Measurements from ENCODE around the gene PAX6.

Gene PAX6

DNA sequence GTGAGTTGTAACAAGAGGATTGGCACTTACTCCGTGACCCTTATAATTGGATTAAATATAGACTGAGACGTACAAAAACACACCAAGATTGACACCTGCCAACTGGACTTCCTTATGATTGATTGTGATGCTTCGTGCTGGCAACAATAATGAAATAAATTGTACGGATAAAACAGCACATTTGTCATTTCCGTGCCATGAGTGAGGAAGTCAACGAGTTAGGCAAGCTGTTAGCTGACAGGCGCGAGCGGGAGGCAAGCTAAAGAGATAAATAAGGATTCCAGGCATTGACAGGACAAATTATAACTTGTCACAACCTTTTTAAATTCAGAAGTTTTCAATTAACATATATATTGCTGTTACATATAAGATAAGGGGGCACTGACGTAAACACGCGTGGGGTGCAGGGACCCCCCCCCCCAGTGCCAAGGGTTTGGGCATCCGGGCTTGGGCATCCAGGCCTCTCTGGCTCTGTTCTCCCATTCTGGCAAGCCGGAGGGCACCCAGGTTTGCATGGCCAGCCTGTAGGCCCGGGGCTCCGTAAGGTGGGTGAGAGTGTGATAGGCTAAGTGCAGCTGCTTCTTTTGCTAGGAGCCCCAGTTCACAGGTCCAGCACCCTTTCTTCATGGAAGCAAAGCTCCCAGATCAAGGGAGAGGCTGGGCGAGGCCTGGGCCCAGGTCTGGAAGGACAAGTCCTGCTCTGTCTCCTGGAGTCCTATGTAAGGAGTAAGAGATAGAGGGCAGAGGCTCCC, 11.2 kb upstream of the PAX6 start:
- no peak for DNase-seq (ENCODE audit: low read depth)

DNA sequence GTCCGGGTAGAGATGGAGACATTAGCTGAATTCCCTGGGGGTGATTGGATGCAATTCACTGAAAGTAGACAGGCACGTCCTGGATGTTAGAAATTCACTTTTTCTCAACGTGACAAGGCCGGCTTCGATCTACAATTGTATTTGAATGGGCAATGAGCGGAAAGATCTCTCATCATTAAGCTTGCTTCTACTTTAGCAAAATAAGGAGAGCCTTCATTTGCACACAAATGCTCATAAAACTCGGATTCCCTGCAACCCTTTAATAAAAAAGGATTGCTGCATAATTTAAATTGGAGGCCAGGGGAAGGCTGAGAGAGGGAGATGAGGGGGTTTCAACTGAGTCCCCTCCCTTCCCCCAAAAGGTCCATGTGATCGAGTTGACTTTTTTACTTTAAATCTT, 10.6 kb upstream of the PAX6 start:
- DNase-seq (ENCODE audit: low read depth) = no peak

DNA sequence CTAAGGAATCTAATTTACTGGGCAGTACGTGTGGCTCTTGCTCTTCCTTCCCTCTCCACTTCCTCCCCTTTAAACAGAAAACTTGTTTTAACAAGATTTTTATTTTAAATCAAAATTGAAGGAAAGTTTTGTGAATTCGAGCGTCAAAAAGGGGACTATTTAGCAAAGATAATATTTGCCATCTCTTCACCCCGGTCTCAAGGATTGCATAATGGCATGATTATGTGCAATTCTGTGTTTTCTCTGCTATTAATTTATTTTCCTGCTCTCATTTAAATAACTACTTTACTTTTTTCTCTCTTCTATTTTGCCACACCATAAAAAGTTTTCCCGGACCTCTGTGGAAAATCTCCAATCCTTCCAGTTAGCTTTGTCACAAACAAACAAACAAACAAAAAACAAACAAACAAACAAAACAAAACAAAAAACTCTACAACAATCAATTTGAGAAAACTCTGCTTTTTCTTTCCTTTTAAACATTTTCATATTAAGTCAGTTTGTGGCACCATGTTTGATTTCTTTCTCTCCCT, 10.2 kb upstream of the PAX6 start:
- no peak for DNase-seq (ENCODE audit: low read depth)

DNA sequence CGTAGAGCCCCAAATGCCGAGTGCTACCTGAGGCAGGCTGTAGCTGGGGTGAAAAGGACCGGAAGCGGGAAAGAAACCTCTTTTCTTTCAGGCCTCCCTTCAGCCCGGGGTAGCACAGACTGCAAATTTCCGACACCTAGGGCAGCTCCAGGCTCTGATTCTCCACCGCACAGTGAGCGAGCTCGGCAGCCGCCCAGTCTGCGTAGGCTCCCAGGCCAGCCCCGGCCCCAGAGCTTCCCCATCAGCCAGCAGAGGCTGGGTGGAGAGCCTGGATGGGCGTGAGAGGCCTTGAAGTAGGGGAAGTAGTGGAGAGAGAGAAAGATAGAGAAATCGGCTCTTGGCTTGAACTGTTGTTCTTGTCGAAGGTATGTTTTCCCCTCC, 9.3 kb upstream of the PAX6 start:
- DNase-seq (ENCODE audit: low read depth) = no peak

DNA sequence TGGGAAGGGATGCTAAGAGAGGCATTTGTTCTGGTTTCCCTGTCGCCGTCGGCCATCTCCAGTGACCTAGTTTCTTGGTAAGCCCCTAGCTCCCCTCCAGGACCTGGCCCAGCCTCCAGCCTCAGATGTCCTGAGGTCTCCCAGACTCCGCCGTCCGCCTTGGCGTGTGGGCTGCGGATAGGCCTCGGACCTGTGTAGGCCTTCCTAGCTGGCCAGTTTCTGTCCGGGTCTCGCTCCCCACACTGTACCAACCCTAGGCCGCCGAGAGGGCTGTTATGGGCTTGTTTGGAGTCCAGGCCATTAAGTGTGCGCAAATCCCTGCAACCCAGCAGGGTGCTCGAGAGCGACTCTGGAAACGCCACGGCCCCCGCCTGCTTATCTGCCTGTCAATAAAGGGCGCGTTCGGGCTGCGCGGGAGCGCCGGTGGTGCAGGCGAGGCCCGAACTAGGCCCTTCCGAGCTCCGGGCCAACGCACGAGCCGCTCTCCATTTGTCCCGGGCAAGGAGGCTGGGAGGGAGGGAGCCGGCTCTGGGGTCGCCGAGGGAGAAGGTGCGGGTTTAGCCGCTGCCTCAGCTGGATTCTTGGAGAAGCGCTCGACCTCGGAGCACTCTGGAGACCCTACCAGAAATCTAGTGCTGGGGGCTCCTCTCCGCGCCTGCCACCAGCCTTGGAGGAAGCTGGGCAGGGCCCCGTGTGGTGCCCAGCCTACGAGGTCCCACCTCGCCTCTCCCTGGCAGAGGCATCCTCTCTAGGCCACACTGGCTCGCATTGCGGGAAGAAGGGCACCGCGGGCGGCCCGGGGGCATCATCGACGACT, 8.7 kb upstream of the PAX6 start:
- DNase-seq (ENCODE audit: low read depth) = no peak

DNA sequence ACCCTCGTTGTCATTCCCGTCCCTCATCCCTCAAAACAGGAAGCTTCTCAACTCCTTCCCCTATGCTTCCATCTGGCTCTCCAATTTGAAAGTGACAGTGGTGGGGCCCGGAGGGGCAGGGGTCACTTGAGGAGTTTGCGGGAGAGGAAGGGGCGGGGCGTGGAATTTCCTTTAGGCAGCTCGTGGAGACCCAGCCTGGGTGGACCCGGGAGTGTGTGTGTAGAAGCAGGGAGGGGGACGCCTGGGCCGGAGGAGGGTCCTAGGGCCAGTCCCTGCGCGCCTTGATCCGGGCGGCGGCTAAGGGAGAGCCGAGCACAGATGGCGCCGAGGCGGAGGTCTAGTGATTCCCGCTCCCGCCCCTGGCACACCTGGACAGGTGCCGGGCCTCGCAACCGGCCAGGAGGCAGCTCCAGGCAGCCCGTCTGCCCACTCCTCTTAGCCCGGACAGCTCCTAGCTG, 7.8 kb upstream of the PAX6 start:
- DNase-seq (ENCODE audit: low read depth) = no peak

DNA sequence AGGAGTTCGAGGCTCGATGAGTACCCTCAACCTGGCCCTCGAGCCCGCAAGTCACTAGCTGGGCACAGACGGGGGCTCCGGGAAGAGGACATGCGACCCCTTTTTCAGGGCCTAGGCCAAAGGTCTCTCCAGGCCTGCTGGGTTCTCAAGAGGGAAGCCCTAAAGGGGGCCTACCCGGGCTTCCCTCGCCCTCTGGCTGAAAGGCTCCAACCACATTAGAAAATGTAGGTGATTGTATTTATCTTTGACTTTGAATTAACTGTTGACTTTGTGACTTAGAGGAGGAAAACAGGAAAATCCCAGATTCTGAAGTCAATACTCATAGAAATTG, 7.3 kb upstream of the PAX6 start:
- DNase-seq (ENCODE audit: low read depth) = no peak

DNA sequence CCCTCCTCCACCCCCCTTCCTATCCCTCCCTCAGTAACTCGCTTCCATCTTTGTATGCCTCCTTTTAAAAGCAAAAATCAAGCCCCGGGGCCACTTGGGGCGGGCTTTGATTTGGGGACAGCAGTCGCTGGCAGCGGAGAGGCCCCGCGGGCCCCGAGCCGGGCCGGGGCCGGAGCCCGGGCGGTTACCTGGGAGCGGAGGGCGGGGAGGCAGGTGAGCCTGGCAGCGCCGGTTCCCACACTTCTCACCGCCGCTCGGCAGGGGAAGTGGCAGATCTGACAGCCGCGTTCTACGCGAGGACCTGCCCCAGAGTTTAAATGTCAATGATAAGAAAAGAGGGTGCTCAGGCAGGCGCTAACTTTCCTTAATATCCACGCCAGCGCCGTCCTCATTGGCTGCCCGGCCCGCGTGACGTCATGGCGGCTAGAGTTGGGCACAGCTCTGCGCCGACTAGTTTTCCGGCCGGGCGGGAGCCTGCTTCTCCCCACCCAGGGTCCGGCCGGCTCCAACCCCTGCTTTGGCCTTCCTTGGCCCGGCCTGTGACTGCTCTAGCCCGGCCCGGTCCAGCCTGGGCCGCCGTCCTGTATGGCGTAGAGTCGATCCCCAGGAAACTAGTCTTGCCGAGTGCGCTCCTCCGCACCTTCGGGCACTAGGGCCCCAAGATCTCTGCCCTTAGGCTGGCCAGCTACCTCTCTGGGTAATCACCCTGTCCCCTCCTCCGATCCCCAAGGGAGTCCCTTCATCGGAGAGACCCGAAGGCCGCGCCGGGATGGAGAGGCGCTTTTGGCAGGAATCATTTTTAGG, 6.7 kb upstream of the PAX6 start:
- DNase-seq (ENCODE audit: low read depth) = no peak

DNA sequence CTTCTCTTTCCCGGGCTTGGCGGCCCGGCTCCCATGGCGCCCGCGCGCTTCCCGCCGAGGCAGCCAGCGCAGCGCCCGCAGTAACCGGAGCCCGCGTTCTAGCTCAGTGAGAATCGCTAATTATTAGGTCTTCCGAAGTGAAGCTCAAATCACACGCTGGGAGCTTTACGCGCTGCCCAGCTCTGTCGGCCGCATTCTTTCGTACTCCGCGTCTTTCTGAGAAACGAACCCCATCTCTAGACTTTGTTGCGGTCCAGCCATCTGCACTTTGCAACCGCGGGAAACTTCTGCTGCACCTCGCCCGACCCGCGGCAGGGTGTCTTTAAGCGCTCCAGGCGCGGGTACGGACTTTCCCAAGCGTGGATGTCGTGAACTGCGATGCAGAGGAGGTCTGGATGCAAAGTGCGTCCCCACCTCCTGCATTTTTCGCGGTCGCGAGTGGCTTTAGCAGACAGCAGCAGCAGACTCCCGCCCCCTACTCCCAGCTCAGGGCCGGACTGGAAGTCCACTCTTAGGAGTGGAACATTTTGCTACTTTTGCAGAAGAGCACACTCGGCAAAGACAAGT, 6.0 kb upstream of the PAX6 start:
- no peak for DNase-seq (ENCODE audit: low read depth)

DNA sequence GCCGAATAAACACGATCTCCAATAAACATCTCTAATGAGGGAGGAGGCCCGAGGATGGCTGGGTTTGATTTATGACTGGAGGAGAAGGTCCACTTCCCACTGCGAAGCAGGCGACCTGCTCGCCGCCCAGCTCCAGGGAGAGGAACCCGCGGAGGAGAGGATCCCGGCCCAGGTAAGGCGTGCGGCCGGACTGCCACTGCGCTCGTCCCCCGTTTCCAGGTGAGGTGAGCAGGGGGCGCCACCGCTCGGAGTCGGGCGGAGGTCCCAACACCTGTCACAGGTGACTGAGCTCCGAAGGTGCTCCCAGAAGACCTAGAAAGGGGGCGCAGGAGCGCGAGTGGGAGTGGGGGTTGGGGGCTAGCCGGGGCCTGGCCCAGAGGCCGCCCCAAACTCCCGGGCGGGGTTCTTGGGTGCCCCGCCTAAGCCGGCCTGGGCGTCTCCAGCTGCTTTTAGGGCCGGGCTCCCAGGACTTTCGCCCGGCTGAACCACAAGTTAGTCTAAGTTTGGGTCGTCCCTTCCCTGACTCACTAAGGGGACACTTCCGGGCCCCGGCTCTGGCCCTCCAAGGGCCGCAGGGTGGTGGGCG, 5.4 kb upstream of the PAX6 start:
- no peak for DNase-seq (ENCODE audit: low read depth)

DNA sequence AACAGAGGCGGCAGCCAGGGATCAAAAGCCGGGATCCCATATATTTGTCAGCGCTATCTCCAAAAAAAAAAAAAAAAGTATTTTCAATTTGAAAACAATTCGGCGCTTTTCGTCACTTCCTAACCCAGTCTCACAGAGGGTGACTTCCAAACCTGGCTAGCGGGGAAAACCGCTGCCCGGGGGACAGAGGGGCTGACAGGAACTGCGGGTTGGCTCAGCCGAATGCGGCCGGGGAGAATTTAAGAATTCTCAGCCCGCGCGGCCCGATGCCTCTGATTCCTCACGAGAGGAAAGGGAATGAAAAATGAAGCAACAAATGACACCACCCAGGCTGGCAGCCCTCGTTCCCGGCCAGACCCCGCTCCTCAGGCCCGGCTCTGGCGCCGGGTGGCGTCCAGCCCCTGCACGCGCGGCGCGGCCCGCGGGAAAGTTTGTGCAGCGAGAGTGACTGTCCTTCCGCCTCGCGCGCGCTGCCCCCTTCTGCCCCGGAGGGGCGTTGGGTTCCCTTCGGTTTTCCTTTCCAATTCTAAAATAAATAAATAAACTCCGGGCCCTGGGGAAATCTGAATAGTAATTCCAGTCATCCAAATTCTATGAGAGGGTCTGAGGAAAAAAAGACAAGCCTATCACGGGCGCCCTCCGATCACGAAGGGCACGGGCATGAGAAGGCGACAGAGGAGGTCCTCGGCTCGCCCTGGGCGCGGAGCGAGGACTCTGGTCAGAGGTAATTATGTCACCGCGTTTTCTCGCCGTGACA, 4.8 kb upstream of the PAX6 start:
- DNase-seq (ENCODE audit: low read depth) = no peak

DNA sequence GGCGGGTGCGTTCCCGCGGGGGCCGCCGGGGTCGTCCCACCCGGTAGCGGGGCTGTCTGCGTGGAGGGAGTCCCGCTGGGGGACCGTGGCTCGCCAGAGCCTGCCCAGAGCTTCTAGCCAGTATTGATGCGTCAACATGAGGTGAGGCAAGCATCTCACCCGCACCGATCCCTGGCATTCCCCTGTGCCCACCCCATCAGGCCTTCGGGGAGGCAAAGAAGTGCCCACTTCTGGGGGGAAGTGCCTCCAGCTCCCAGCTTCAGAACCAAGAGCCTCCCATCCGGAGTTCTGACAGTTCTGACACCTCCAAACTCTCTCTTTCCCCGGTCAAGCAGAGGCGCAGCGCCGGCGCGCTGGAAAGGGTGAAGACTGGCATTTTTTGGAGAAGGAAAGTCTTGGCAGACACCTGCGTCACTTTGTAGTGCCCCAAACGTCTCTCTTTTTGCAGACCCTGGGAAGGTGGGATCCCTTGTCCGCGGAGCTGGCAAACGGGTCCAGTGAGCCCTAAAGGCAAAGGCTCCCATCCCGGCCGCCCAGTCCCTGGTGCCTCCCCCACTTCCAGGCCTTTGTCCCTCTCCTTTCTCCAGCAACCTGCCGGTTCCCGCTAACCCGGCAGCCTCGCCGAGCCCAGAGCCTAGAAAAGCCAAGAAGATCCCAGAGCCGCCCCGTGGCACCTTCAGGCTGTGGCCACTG, 3.2 kb upstream of the PAX6 start:
- DNase-seq (ENCODE audit: low read depth) = no peak

DNA sequence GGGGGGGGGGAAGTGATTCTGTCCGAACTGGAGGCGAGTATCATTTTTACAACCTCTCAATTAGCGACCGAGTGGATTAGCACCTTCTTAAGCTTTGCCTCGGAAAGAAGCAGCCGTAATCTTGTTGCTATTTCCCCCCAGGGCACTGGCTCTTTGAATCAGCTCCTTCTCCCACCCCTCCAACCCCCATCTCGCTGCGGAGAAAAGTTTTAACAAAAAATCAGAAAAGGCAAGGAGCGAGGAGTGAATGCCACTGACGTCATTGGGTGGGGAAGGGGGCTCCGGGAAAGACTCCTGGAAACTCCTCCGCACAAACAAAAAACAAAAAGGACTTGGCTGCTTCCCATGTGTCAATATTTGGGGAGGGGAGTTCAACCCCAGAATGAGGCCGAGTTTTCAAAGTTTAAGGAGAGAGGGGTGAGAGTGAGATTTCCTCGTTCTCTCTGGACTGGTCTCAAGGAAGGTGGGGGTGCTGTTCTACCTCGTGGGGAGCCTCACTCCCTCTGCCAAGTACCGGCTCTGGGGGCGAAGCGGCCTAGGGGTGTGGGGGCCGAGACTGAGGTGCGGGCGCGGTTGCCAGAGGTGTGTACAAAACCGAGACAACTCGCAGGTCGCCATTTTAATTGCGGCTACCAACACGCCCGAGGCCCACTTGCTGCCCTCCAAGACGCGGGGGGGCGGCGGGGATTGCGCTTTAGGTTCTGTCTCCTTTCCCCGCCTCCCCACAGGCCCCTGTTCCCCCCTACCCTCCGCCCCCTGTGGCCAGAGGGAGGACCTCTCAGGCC, 2.5 kb upstream of the PAX6 start:
- no peak for DNase-seq (ENCODE audit: low read depth)

DNA sequence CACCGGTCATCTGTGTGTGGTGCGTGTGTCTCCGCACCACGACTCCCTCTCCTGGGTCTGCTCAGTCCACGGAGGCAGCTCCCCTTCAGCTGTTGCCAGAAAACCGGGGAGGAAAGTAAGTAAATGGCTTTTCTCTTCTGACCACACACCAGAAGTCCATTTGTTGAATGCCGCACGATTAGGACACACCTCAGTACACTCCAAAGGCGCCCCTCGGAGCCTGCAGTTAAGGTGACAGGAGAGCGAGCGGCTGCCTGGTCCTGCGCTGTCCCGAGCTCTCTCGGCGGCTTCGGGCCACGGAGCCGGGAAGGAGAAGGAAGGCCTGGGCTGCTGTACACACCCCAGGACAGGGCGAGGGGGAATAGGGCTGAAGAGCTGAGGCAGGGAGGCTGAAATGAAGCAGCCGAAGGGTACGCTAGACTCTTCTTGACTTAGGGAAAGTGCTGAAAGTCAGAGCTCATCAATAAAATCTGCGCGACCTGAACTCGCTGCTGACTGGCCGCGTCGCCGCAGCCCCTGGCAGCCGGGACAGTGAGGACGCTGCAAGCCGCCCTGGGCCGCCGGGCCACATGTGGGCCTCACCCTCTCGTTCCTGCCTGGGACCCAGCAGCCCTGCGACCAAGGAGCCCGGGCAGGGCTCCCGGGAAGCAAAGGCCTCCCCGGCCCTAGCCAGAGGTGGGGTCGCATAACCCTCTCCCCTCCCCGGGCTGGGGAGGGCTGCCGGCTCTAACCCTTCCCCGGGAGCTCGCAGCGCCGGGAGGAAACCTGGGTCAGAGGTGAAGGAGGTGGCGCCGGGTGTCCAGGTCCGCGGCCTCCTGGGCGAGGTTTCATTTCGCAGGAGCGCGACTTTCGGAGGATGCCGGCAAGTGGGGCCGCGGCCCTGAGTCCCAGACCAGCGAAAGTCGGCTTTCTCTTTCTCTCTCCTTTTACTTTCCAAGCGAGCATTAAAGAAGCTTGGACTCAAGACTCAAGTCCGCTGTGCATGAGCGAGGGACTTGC, 1.6 kb upstream of the PAX6 start:
- DNase-seq (ENCODE audit: low read depth) = no peak

DNA sequence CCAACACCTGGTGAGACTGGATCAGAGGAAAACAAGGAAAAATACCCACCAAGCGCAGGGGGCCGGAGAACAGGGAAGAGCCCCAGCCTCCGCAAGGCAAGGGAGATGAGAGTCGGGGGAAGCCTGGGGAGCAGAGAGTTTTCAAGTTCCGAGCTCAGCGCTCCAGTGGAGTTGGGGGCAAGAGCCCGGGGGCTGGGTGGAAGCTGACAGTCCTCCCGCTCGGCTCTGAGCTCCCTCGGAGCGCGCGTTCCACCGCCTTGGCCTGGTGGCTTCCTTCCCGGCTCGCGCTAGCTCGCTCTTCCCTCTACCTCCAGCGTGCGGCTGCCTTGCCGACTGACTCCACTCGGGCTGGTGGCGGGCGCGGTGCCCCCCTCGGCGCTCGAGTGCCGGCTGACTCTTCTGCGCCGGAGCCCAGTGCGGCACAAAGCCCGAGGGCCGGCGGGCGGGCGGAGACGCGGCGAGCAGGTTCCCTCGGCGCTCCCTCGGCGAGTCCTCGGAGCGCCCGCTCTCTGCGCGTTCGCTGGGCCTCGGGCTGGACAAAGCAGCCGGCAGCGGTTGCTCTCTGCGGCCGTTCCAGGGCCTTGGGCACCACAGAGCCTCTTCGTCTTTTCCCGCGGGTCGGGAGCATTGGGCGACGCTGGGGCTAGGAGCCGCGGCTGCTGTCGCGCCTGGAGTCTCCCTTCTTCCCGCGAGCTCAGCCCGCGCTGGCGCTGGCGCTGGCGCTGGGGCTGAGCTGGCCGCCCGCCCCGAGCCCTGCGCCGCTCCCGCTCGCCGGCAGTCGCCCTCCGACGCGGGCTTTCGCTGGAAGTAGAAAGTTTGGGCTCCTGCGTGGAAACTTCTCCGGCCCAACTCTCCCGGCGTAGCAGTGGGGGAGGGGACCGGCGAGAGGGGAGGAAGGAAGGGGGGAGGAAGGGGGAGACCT, 1.0 kb downstream of the PAX6 start:
- no peak for DNase-seq (ENCODE audit: low read depth)

DNA sequence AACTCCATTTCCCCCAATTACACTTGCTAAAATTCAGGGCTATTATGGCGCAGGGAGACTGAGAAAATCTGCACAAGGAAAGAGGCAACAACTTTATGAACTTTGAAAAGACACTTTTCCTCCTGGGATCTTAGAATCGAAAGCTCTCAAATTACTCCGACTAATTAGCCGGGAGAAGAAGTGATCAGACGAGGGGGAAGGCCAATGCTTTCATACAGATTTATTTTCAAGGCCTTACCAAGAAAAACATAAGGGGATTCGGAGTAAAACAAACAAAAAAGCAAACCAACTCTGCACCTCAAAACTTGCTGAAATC, 1.6 kb downstream of the PAX6 start:
- DNase-seq (ENCODE audit: low read depth) = no peak

DNA sequence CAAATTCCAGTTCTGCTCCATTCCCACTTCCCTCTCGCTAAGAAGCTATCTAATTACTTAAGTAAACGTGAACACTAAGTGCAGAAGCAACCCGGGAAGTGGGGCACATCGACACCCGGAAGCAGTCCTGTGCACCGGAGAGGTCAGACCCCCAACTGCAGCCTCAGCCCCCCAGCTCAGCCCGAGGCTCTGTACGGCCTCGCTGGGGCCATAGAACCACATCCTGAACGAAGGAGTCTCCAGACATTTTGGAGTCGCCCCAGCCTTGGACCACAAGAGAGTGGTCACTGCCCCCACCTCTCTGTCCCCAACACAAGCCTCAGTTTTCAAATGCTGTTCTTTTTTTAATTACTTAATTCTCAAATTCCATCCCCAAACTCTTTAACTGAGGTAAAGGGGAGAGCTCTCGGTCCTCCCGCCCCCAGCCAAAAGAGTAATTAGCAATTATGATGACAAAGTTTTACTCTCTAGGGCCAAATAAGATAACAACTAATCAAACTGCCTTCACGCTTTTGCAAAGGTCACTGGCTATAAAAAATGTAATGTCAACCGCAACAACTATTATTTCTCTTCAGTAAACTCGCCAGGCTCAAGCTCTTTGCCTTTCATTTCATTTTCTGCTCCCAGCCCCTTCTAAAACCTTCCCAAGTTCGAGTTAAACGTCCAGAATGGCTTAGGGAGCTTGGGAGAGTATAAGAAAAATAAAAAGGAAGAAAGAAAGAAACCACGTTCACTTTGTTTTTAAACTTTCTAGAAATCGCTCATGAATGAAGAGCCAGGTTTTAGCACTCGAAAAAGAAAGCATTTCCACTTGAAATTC, 2.2 kb downstream of the PAX6 start:
- no peak for DNase-seq (ENCODE audit: low read depth)

Measured in T-helper 22 cell (primary cell).